HepG2 (cell line): ENCODE data around the gene TPD52L2. TPM values are rescaled to one million over a fixed set of nuclear protein-coding genes. Genes with fewer than 3 reads are reported as not detected.
"Not testable (repeated sequence)": the region's sequence is repeated elsewhere in the genome, so short reads cannot be mapped to it uniquely, and the experiment has no call there.

ENCODE experiments used
- ATAC-seq: fragments of 200-7000 bp; cut with Tn5 transposase; 3 replicates; pipeline ENCODE4 v1.9.1; 2020; ENCODE audit warnings: mild to moderate bottlenecking, moderate library complexity
- BruUV-seq: library from RNA; stranded (reverse); fragments of 400-500 nt; replicated peaks from 2 replicates; lab custom pipeline; 2021; lab: Mats Ljungman, UMichigan
- CTCF ChIA-PET: fragments of 300-600 bp; formaldehyde crosslinking; extraction: SDS; loops from one replicate; lab custom pipeline; 2021; ENCODE audit warnings: low total read pairs, inconsistent platforms, low intra/inter-chr PET ratio; lab: Yijun Ruan, JAX
- POLR2A ChIA-PET: fragments of 350-600 bp; sonication (Branson Sonifier 250); formaldehyde crosslinking; loops from one replicate; lab custom pipeline; 2020; ENCODE audit warnings: antibody characterized with exemption, inconsistent platforms; lab: Yijun Ruan, JAX
- DNase-seq: peaks from one replicate; pipeline ENCODE4 v3.0.0-alpha.2; 2015; ENCODE audit warnings: low spot score
- FAIRE-seq: peaks from 3 replicates; lab custom pipeline; 2011; peaks lifted over from hg19 to GRCh38; lab: Jason Lieb, UNC
- H2AFZ ChIP-seq: one replicate; pipeline ENCODE4 v1.6.1; 2011; ENCODE audit warnings: low read length, inconsistent platforms
- H3K27ac ChIP-seq: fragments of 300-600 bp; 3 replicates; pipeline ENCODE4 v1.8.0; 2011; ENCODE audit warnings: mixed run types, mild to moderate bottlenecking, mixed read lengths, low read length, inconsistent platforms; ENCODE audit not compliant: insufficient read depth; ENCODE audit errors: extremely low read length
- H3K27me3 ChIP-seq, 2 experiments: fragments of 200-600 bp in 1 of 2; 2 replicates in 1 of 2; 3 replicates in 1 of 2; pipeline versions ENCODE4 v1.6.0 to v1.8.0; 2011; ENCODE audit warnings: low read length in 2 of 2, mild to moderate bottlenecking in 2 of 2, moderate library complexity in 2 of 2, inconsistent platforms in 1 of 2; ENCODE audit not compliant: insufficient read depth in 2 of 2, control insufficient read depth in 1 of 2
- H3K36me3 ChIP-seq, 2 experiments: fragments of 200-600 bp in 1 of 2; replicated peaks in 1 of 2; 2 replicates in 1 of 2; 3 replicates in 1 of 2; pipeline versions ENCODE4 v1.5.1 to v1.8.0; 2011; ENCODE audit warnings: low read length in 2 of 2, inconsistent platforms in 1 of 2; ENCODE audit not compliant: insufficient read depth in 2 of 2, control insufficient read depth in 1 of 2
- H3K4me1 ChIP-seq: 2 replicates; pipeline ENCODE4 v1.5.1; 2012; ENCODE audit warnings: low read length, inconsistent platforms; ENCODE audit not compliant: insufficient read depth
- H3K4me2 ChIP-seq: 2 replicates; pipeline ENCODE4 v1.6.0; 2011; ENCODE audit warnings: low read depth, low read length, inconsistent platforms
- H3K4me3 ChIP-seq, 3 experiments: fragments of 200-600 bp in 1 of 3; sonication (generic), shearing (Covaris generic) in 1 of 3; replicated peaks in 1 of 3; 2 replicates each; pipeline ENCODE4 v1.5.1; 2011 to 2016; ENCODE audit warnings: low read length in 3 of 3, inconsistent platforms in 2 of 3, low read depth in 2 of 3, mild to moderate bottlenecking in 2 of 3, control low read depth in 1 of 3, mixed read lengths in 1 of 3; ENCODE audit not compliant: insufficient read depth in 1 of 3
- H3K79me2 ChIP-seq: one replicate; pipeline ENCODE4 v1.6.1; 2011; ENCODE audit warnings: low read length, inconsistent platforms; ENCODE audit not compliant: insufficient read depth
- H3K9ac ChIP-seq: 2 replicates; pipeline ENCODE4 v1.6.0; 2011; ENCODE audit warnings: mild to moderate bottlenecking, low read depth, low read length, inconsistent platforms; ENCODE audit not compliant: insufficient read depth
- H3K9me3 ChIP-seq: 2 replicates; pipeline ENCODE4 v1.5.1; 2012; ENCODE audit warnings: mild to moderate bottlenecking, low read length
- H4K20me1 ChIP-seq: 2 replicates; pipeline ENCODE4 v1.6.0; 2011; ENCODE audit warnings: inconsistent platforms, mild to moderate bottlenecking, low read length, moderate library complexity; ENCODE audit not compliant: insufficient read depth
- HNF4A ChIP-seq: sonication (generic); formaldehyde crosslinking; IDR thresholded peaks from 2 replicates; pipeline ENCODE4 v1.4.0; 2020; ENCODE audit warnings: missing genetic modification reagents
- HNF4G ChIP-seq, 2 experiments: sonication (generic) in 1 of 2; formaldehyde crosslinking in 1 of 2; IDR thresholded peaks; 2 replicates each; pipeline versions ENCODE4 v1.4.0 to v1.6.1; 2011 to 2020; ENCODE audit warnings: borderline replicate concordance in 2 of 2, low read depth in 2 of 2, mild to moderate bottlenecking in 2 of 2, low read length in 1 of 2, missing genetic modification reagents in 1 of 2, moderate library complexity in 1 of 2
- ZBTB33 ChIP-seq: sonication (generic); formaldehyde crosslinking; IDR thresholded peaks from 2 replicates; pipeline ENCODE4 v1.4.0; 2020; ENCODE audit warnings: missing genetic modification reagents
- WGBS: methylation state at CpG from one replicate; pipeline ENCODE4 v1.1.6; 2017; ENCODE audit warnings: low lambda C conversion rate; 5-methylcytosine and 5-hydroxymethylcytosine counted together
- in situ Hi-C: cut with HindIII; loops from 2 replicates; pipeline ENCODE4 v1.10.0; 2017; ENCODE audit warnings: low pct_unique_long_range_greater_than_20kb; ENCODE audit not compliant: extremely low pct_ligation_motif_present
- intact Hi-C: fragments of 100-400 bp; cut with micrococcal nuclease; formaldehyde crosslinking; loops from one replicate; pipeline ENCODE4 v1.10.0; 2022; ENCODE audit not compliant: unreplicated experiment
- polyA plus RNA-seq, 8 experiments: library from polyadenylated mRNA; depleted of rRNA in 3 of 8; stranded (reverse) in 7 of 8; unstranded in 1 of 8; fragments of >200 nt; fragmentation: Illumina TruSeq in 4 of 8; extraction: Trizol in 4 of 8; gene quantifications; 2 replicates each; pipeline versions ENCODE4 v1.2.1 to v1.2.3, GENCODE V29; 2011 to 2016; ENCODE audit warnings: low read depth in 4 of 8, missing spikeins in 1 of 8, mixed read lengths in 1 of 8; ENCODE audit not compliant: insufficient read depth in 1 of 8
- total RNA-seq, 5 experiments: library from RNA; depleted of rRNA; stranded (reverse); fragments of >200 nt; fragmentation: Illumina TruSeq; extraction: Trizol; gene quantifications; 2 replicates each; pipeline ENCODE4 v1.2.3, GENCODE V29; 2016; ENCODE audit warnings: low read depth in 1 of 5

TPD52L2 gene
- total and polyA plus RNA-seq, 2 of the 13 experiments (the other 11 are each of a cell fraction or from before 2014, with no cell fraction given): 156 to 184 TPM

GRCh38 chr20:63916371-63916939 is 51.4 kb downstream of the TPD52L2 start:
- not testable (repeated sequence) for H3K9me3 ChIP-seq

More at GRCh38 chr20:63916371-63916939, 51.4 kb downstream of the TPD52L2 start:
- not testable (repeated sequence) for H3K9ac ChIP-seq; TF ChIP-seq HNF4G (CRISPR knock-in tag; IDR thresholded peaks at IDR 0.05; ENCODE audit: borderline replicate concordance, low read depth)
- TF ChIP-seq ZBTB33: peak; percentile 69
- TF ChIP-seq HNF4A (CRISPR knock-in tag): peak; percentile 49; the same call in 1 of the 2 replicates
- 0 out of 2 replicates have a peak, but pooled peaks have one; percentile 19 for TF ChIP-seq HNF4G (IDR thresholded peaks at IDR 0.05; ENCODE audit: borderline replicate concordance, low read depth, low read length)
- TF ChIP-seq, all 625 proteins: peak for 3; not testable (repeated sequence) for 622
- BruUV-seq: TSS peak; percentile 26
- 96% methylated on average over 8 of the region's 8 CpGs for WGBS
- FAIRE-seq, ATAC-seq, intact Hi-C loops, H3K4me3 ChIP-seq, H3K27ac ChIP-seq, CTCF ChIA-PET, H3K4me2 ChIP-seq, in situ Hi-C loops, POLR2A ChIA-PET, H2AFZ ChIP-seq, H4K20me1 ChIP-seq, H3K27me3 ChIP-seq, DNase-seq: not testable (repeated sequence)
- Histone ChIP-seq H3K79me2 (peaks cover 49% of the 10 kb centered on the region), H3K4me1 (peaks cover 19% of the 10 kb centered on the region), H3K36me3 (peaks cover 11 to 25% of the 10 kb centered on the region in 2 experiments; a peak in 4 of 5 replicates)
